HFFc6 (cell line): ENCODE data around the gene CHST13. TPM values are rescaled to one million over a fixed set of nuclear protein-coding genes. Genes with fewer than 3 reads are reported as not detected.

Experiments used
- DNase-seq: peaks from one replicate; pipeline ENCODE4 v3.0.0-alpha.2; 2018
- H3K27ac Mint-ChIP-seq: 2 replicates; pipeline ENCODE4 v1.8.0; 2020; ENCODE audit warnings: mild to moderate bottlenecking, mixed read lengths
- H3K27me3 Mint-ChIP-seq: 2 replicates; pipeline ENCODE4 v1.8.0; 2021; ENCODE audit warnings: mild to moderate bottlenecking, moderate library complexity, mixed read lengths; ENCODE audit not compliant: insufficient read depth
- H3K36me3 Mint-ChIP-seq: 2 replicates; pipeline ENCODE4 v1.8.0; 2021; ENCODE audit warnings: low read depth, mixed read lengths
- H3K4me1 Mint-ChIP-seq: 2 replicates; pipeline ENCODE4 v1.8.0; 2020; ENCODE audit warnings: low read depth, mixed read lengths
- H3K4me3 Mint-ChIP-seq: 2 replicates; pipeline ENCODE4 v1.8.0; 2020; ENCODE audit warnings: mild to moderate bottlenecking, moderate library complexity, mixed read lengths
- H3K9me3 Mint-ChIP-seq: 2 replicates; pipeline ENCODE4 v1.8.0; 2020; ENCODE audit warnings: mild to moderate bottlenecking, mixed read lengths
- CTCF ChIP-seq: fragments of 200-600 bp; sonication (generic); IDR thresholded peaks from 2 replicates; pipeline ENCODE4 v1.5.0; 2021; ENCODE audit warnings: antibody characterized with exemption, mild to moderate bottlenecking
- total RNA-seq, 6 experiments: library from RNA; stranded (reverse); fragmentation: NEBNext Ultra II Directional; extraction: Animal tissue kit (Norgen Biotek cat#: 25700); gene quantifications; 2 replicates in 1 of 6; 3 replicates in 5 of 6; pipeline ENCODE4 v1.2.3, GENCODE V29; 2021

CHST13 gene
- total RNA-seq, 6 experiments from 2014 or later = not detected

GRCh38 chr3:126538316-126538715, 14.4 kb downstream of the CHST13 start:
- no peaks in the 10 kb centered on the region for H3K9me3 Mint-ChIP-seq
- no peak for DNase-seq
- no peaks in the 10 kb centered on the region for H3K36me3 Mint-ChIP-seq
- no peak for TF ChIP-seq CTCF
- H3K27ac Mint-ChIP-seq = no peak overlapping the region
- H3K4me3 Mint-ChIP-seq = no peak overlapping the region
- H3K4me1 Mint-ChIP-seq = peaks cover 18% of the 10 kb centered on the region
- peaks cover 17% of the 10 kb centered on the region for H3K27me3 Mint-ChIP-seq

GRCh38 chr3:126538966-126539365, 15.0 kb downstream of the CHST13 start:
- H3K9me3 Mint-ChIP-seq = no peaks in the 10 kb centered on the region
- H3K36me3 Mint-ChIP-seq = no peaks in the 10 kb centered on the region
- H3K4me1 Mint-ChIP-seq = peaks cover 18% of the 10 kb centered on the region
- H3K4me3 Mint-ChIP-seq = no peak overlapping the region
- no peak for TF ChIP-seq CTCF
- H3K27ac Mint-ChIP-seq = peak overlapping the region; percentile 55; the same call in 1 of the 2 replicates
- peaks cover 16% of the 10 kb centered on the region for H3K27me3 Mint-ChIP-seq
- DNase-seq = no peak

GRCh38 chr3:126539558-126540250, 15.7 kb downstream of the CHST13 start:
- H3K27ac Mint-ChIP-seq = peak overlapping the region; percentile 87
- H3K36me3 Mint-ChIP-seq = no peaks in the 10 kb centered on the region
- peaks cover 18% of the 10 kb centered on the region for H3K4me1 Mint-ChIP-seq
- DNase-seq = no peak
- peaks cover 17% of the 10 kb centered on the region for H3K27me3 Mint-ChIP-seq
- H3K9me3 Mint-ChIP-seq = no peaks in the 10 kb centered on the region
- TF ChIP-seq CTCF = no peak
- H3K4me3 Mint-ChIP-seq = peak overlapping the region; percentile 56

- TF ChIP-seq CTCF = no peak
- Mint-ChIP-seq H3K4me3 (peak overlapping the region; percentile 56), H3K27me3 (peaks cover 18% of the 10 kb centered on the region), H3K9me3 (no peaks in the 10 kb centered on the region), H3K27ac (peak overlapping the region; percentile 87), H3K4me1 (peaks cover 18% of the 10 kb centered on the region), H3K36me3 (no peaks in the 10 kb centered on the region)
- peak; percentile 97 for DNase-seq
Observed at GRCh38 chr3:126540342-126540849, 16.4 kb downstream of the CHST13 start.

GRCh38 chr3:126540951-126541627, 17.1 kb downstream of the CHST13 start:
- H3K36me3 Mint-ChIP-seq = no peaks in the 10 kb centered on the region
- no peaks in the 10 kb centered on the region for H3K9me3 Mint-ChIP-seq
- no peak for DNase-seq
- peaks cover 19% of the 10 kb centered on the region for H3K27me3 Mint-ChIP-seq
- peak overlapping the region; percentile 56; the same call in 1 of the 2 replicates for H3K4me3 Mint-ChIP-seq
- no peak for TF ChIP-seq CTCF
- peaks cover 18% of the 10 kb centered on the region for H3K4me1 Mint-ChIP-seq
- H3K27ac Mint-ChIP-seq = peak overlapping the region; percentile 87
